K562 (cell line): Measurements from ENCODE around the gene DEK. TPM values are rescaled to one million over a fixed set of nuclear protein-coding genes. Genes with fewer than 3 reads are reported as not detected.

Source experiments
- ATAC-seq: fragments of 200-7000 bp; cut with Tn5 transposase; 3 replicates; pipeline ENCODE4 v1.9.1; 2020; ENCODE audit warnings: moderate library complexity
- BruUV-seq: library from RNA; stranded (reverse); fragments of 400-500 nt; replicated peaks from 2 replicates; lab custom pipeline; 2021; lab: Mats Ljungman, UMichigan
- CTCF ChIA-PET: fragments of 300-600 bp; formaldehyde crosslinking; extraction: SDS; loops from one replicate; lab custom pipeline; 2021; ENCODE audit warnings: low intra/inter-chr PET ratio; lab: Yijun Ruan, JAX
- POLR2A ChIA-PET: fragments of 300-600, 350-650 bp; sonication (Branson Sonifier 250); formaldehyde crosslinking; extraction: SDS; loops from one replicate; lab custom pipeline; 2021; ENCODE audit warnings: antibody characterized with exemption, inconsistent platforms; lab: Yijun Ruan, JAX
- DNase-seq, 4 experiments: peaks; one replicate each; pipeline versions ENCODE4 v3.0.0 to v3.0.0-alpha.2; 2011 to 2018; ENCODE audit warnings: low spot score in 3 of 4, mixed read lengths in 3 of 4; ENCODE audit errors: extremely low read depth in 1 of 4
- FAIRE-seq: peaks from 2 replicates; lab custom pipeline; 2011; peaks lifted over from hg19 to GRCh38; lab: Jason Lieb, UNC
- H2AFZ ChIP-seq: 2 replicates; pipeline ENCODE4 v1.6.0; 2011; ENCODE audit warnings: low read depth, low read length, control low read depth, inconsistent platforms
- H3K27ac ChIP-seq: fragments of 200-600 bp; 3 replicates; pipeline ENCODE4 v1.8.0; 2011; ENCODE audit warnings: low read depth, mild to moderate bottlenecking, control low read depth, inconsistent platforms, low read length, moderate library complexity, mixed read lengths; ENCODE audit errors: extremely low read depth
- H3K27me3 ChIP-seq, 2 experiments: fragments of 300-600 bp in 1 of 2; 2 replicates in 1 of 2; 3 replicates in 1 of 2; pipeline versions ENCODE4 v1.6.0 to v1.8.0; 2011; ENCODE audit warnings: inconsistent platforms in 2 of 2, low read length in 2 of 2, mild to moderate bottlenecking in 1 of 2, mixed read lengths in 1 of 2, moderate library complexity in 1 of 2; ENCODE audit not compliant: control insufficient read depth in 2 of 2, insufficient read depth in 2 of 2
- H3K36me3 ChIP-seq: fragments of 300-600 bp; 3 replicates; pipeline ENCODE4 v1.8.0; 2011; ENCODE audit warnings: mild to moderate bottlenecking, low read length, inconsistent platforms; ENCODE audit not compliant: control insufficient read depth, insufficient read depth
- H3K4me1 ChIP-seq, 2 experiments: fragments of 200-600 bp in 1 of 2; replicated peaks in 1 of 2; 2 replicates in 1 of 2; 3 replicates in 1 of 2; pipeline versions ENCODE4 v1.5.1 to v1.8.0; 2011; ENCODE audit warnings: inconsistent platforms in 2 of 2, low read length in 2 of 2, mild to moderate bottlenecking in 1 of 2, mixed read lengths in 1 of 2, moderate library complexity in 1 of 2; ENCODE audit not compliant: control insufficient read depth in 2 of 2, insufficient read depth in 2 of 2
- H3K4me2 ChIP-seq: 2 replicates; pipeline ENCODE4 v1.6.1; 2011; ENCODE audit warnings: low read length, control low read depth, inconsistent platforms, mixed read lengths; ENCODE audit not compliant: insufficient read depth
- H3K4me3 ChIP-seq: fragments of 200-600 bp; sonication (generic), shearing (Covaris generic); 2 replicates; pipeline ENCODE4 v1.5.1; 2016; ENCODE audit warnings: control low read depth, inconsistent platforms
- H3K79me2 ChIP-seq: fragments of 200-600 bp; 3 replicates; pipeline ENCODE4 v1.8.0; 2011; ENCODE audit warnings: low read length, inconsistent platforms; ENCODE audit not compliant: control insufficient read depth, insufficient read depth
- H3K9ac ChIP-seq, 2 experiments: 2 replicates each; pipeline versions ENCODE4 v1.6.0 to v1.6.1; 2011; ENCODE audit warnings: low read depth in 2 of 2, low read length in 2 of 2, control low read depth in 1 of 2, inconsistent platforms in 1 of 2, mild to moderate bottlenecking in 1 of 2, mixed read lengths in 1 of 2; ENCODE audit not compliant: insufficient read depth in 1 of 2
- H3K9me1 ChIP-seq: one replicate; pipeline ENCODE4 v1.6.0; 2011; ENCODE audit warnings: inconsistent platforms, mild to moderate bottlenecking, low read length, moderate library complexity; ENCODE audit not compliant: control insufficient read depth, insufficient read depth
- H3K9me3 ChIP-seq: replicated peaks from 2 replicates; pipeline ENCODE4 v1.5.1; 2011; ENCODE audit warnings: low read depth, low read length, inconsistent platforms; ENCODE audit not compliant: control insufficient read depth, insufficient read depth
- H4K20me1 ChIP-seq: replicated peaks from 2 replicates; pipeline ENCODE4 v1.6.1; 2011; ENCODE audit warnings: low read length, inconsistent platforms, mixed read lengths; ENCODE audit not compliant: control insufficient read depth, insufficient read depth
- CEBPG ChIP-seq, 3 experiments: fragments of 200-800 bp in 1 of 3; sonication (Bioruptor generic) in 1 of 3; sonication (generic) in 1 of 3; formaldehyde crosslinking in 1 of 3; IDR thresholded peaks in 2 of 3; conservative IDR thresholded peaks in 1 of 3; 2 replicates each; pipeline versions ENCODE4 v1.6.1 to v1.8.0; 2016 to 2022; ENCODE audit warnings: missing compliant biosample characterization in 2 of 3, missing genetic modification characterization in 2 of 3, mild to moderate bottlenecking in 1 of 3, missing genetic modification reagents in 1 of 3
- CREB5 ChIP-seq: fragments of 250-450 bp; sonication (Bioruptor Pico); IDR thresholded peaks from 2 replicates; pipeline ENCODE4 v1.5.0; 2020; ENCODE audit warnings: mild to moderate bottlenecking
- CTBP1 ChIP-seq: fragments of 450-650 bp; IDR thresholded peaks from 2 replicates; pipeline ENCODE4 v1.6.1; 2016; ENCODE audit warnings: borderline replicate concordance
- DPF2 ChIP-seq: fragments of 450-650 bp; IDR thresholded peaks from 2 replicates; pipeline ENCODE4 v1.6.1; 2016
- GABPA ChIP-seq: fragments of 200-800 bp; sonication (Bioruptor generic); conservative IDR thresholded peaks from 2 replicates; pipeline ENCODE4 v1.6.1; 2016; ENCODE audit warnings: low read depth, missing genetic modification characterization, missing compliant biosample characterization
- GATA2 ChIP-seq: sonication (generic); formaldehyde crosslinking; IDR thresholded peaks from 2 replicates; pipeline ENCODE4 v1.4.0; 2020; ENCODE audit warnings: mild to moderate bottlenecking, missing genetic modification reagents
- HNRNPK ChIP-seq: fragments of 200-400 bp; formaldehyde crosslinking; IDR thresholded peaks from one replicate; pipeline ENCODE4 v1.6.1; 2018; ENCODE audit warnings: mild to moderate bottlenecking, low read depth, low read length; ENCODE audit not compliant: poor library complexity, severe bottlenecking
- HSF4 ChIP-seq: fragments of 250-450 bp; sonication (Bioruptor Pico); IDR thresholded peaks from 2 replicates; pipeline ENCODE4 v2.1.2; 2022; ENCODE audit warnings: mild to moderate bottlenecking, moderate library complexity, borderline replicate concordance
- MCM3 ChIP-seq: fragments of 450-650 bp; IDR thresholded peaks from 2 replicates; pipeline ENCODE4 v1.6.1; 2016
- MEIS2 ChIP-seq: fragments of 450-650 bp; IDR thresholded peaks from 2 replicates; pipeline ENCODE4 v1.6.1; 2014; ENCODE audit warnings: mild to moderate bottlenecking; ENCODE audit not compliant: partially characterized antibody
- POLR2AphosphoS5 ChIP-seq: IDR thresholded peaks from 2 replicates; pipeline ENCODE4 v1.6.1; 2011; ENCODE audit warnings: mild to moderate bottlenecking, low read depth, low read length, moderate library complexity; ENCODE audit not compliant: control insufficient read depth, insufficient read depth
- TRIM24 ChIP-seq, 2 experiments: fragments of 450-650 bp; IDR thresholded peaks; 2 replicates each; pipeline ENCODE4 v1.6.1; 2016
- ZBTB1 ChIP-seq: sonication (generic); formaldehyde crosslinking; IDR thresholded peaks from 2 replicates; pipeline ENCODE4 v1.8.1; 2023; ENCODE audit warnings: missing genetic modification reagents, low read depth, mild to moderate bottlenecking, borderline replicate concordance
- ZNF175 ChIP-seq: fragments of 200-800 bp; sonication (Bioruptor generic); IDR thresholded peaks from 2 replicates; pipeline ENCODE4 v1.6.1; 2016; ENCODE audit warnings: low read depth, mild to moderate bottlenecking, missing genetic modification characterization, missing compliant biosample characterization
- ZNF764 ChIP-seq: fragments of 250-450 bp; sonication (Bioruptor Pico); IDR thresholded peaks from 2 replicates; pipeline ENCODE4 v1.4.0; 2020; ENCODE audit warnings: low read depth, mild to moderate bottlenecking, moderate library complexity
- WGBS: fragments of 100-300 bp; shearing (Covaris generic); methylation state at CpG from one replicate; pipeline ENCODE4 v1.1.6; 2016; ENCODE audit warnings: low coverage, mixed read lengths; ENCODE audit not compliant: insufficient coverage; ENCODE audit errors: missing lambda C conversion rate; 5-methylcytosine and 5-hydroxymethylcytosine counted together
- in situ Hi-C: fragments of 300-500 bp; cut with MboI; formaldehyde crosslinking; loops from 4 replicates; pipeline ENCODE4 v1.15.0; 2018; ENCODE audit warnings: inconsistent platforms, mixed read lengths
- intact Hi-C: fragments of 100-400 bp; cut with micrococcal nuclease; formaldehyde crosslinking; loops from 2 replicates; pipeline ENCODE4 v1.14.2; 2022
- polyA plus RNA-seq, 8 experiments: library from polyadenylated mRNA; depleted of rRNA in 4 of 8; stranded (reverse) in 5 of 8; unstranded in 3 of 8; fragments of >200 nt; fragmentation: Nextera tagmentation in 2 of 8; fragmentation: Illumina TruSeq in 1 of 8; extraction: Ambion mirVana in 2 of 8; extraction: Trizol in 1 of 8; gene quantifications; 2 replicates each; pipeline versions ENCODE4 v1.2.1 to v1.2.3, GENCODE V29; 2011 to 2014; ENCODE audit warnings: inconsistent platforms in 1 of 8, missing spikeins in 1 of 8
- total RNA-seq, 7 experiments: library from RNA; depleted of rRNA in 6 of 7; stranded (reverse); fragments of >200 nt in 6 of 7; fragmentation: Illumina TruSeq in 2 of 7; extraction: Trizol in 2 of 7; gene quantifications; 2 replicates each; pipeline versions ENCODE4 v1.2.1 to v1.2.3, GENCODE V29; 2011 to 2021; ENCODE audit warnings: low replicate concordance in 1 of 7
- TF ChIP-seq, protein P1 (sequence below): fragments of 250-450 bp; sonication (Bioruptor Pico); IDR thresholded peaks from 2 replicates; pipeline ENCODE4 v1.5.0; 2022; ENCODE audit warnings: mild to moderate bottlenecking
- TF ChIP-seq, protein P2 (sequence below): fragments of 250-450 bp; sonication (Bioruptor Pico); IDR thresholded peaks from 2 replicates; pipeline ENCODE4 v1.5.0; 2021

DEK gene
- total and polyA plus RNA-seq, 9 of the 15 experiments (the other 6 are each of a cell fraction or from before 2014, with no cell fraction given) = 82.3 to 338 (median 184) TPM

GRCh38 chr6:18242062-18242851 is 22.1 kb downstream of the DEK start:
- WGBS = 83% methylated on average over 11 of the region's 11 CpGs
- H3K9me3 ChIP-seq = no peaks in the 10 kb centered on the region
- no peaks in the 10 kb centered on the region for H4K20me1 ChIP-seq
- ATAC-seq (peak; percentile 68), DNase-seq (peak in 1 of 4 experiments; percentile 38), FAIRE-seq (no peak)
- peaks cover 100% of the 10 kb centered on the region for H3K36me3 ChIP-seq
- intact Hi-C loops = no loop called here
- H3K9ac ChIP-seq = no peak overlapping the region
- peaks cover 78% of the 10 kb centered on the region for H3K79me2 ChIP-seq
- ChIA-PET CTCF (no interaction called here), POLR2A (interaction anchor here (0.8 to 1.8 kb wide), 7 partner anchors 8 to 26 kb away, joined by 3 to 29 read pairs (median 4); partner anchors contain the start of gene DEK)
- peak overlapping the region; percentile 17; the same call in 1 of the 3 replicates for H3K27ac ChIP-seq
- BruUV-seq = no TSS peak
- in situ Hi-C loops = no loop called here
- H3K4me3 ChIP-seq = no peak overlapping the region
- no peaks in the 10 kb centered on the region for H3K9me1 ChIP-seq
- peaks cover 0 to 14% of the 10 kb centered on the region in 2 experiments; a peak in 1 of 5 replicates for H3K4me1 ChIP-seq
- no peak overlapping the region for H3K4me2 ChIP-seq
- H3K27me3 ChIP-seq = no peaks in the 10 kb centered on the region
- no peak overlapping the region for H2AFZ ChIP-seq
- TF ChIP-seq POLR2AphosphoS5 = no peak
- TF ChIP-seq DPF2 = peak; percentile 49; the same call in 1 of the 2 replicates
- no peak for TF ChIP-seq HNRNPK
- no peak for TF ChIP-seq ZNF764 (CRISPR knock-in tag)
- TF ChIP-seq, protein P1, sequence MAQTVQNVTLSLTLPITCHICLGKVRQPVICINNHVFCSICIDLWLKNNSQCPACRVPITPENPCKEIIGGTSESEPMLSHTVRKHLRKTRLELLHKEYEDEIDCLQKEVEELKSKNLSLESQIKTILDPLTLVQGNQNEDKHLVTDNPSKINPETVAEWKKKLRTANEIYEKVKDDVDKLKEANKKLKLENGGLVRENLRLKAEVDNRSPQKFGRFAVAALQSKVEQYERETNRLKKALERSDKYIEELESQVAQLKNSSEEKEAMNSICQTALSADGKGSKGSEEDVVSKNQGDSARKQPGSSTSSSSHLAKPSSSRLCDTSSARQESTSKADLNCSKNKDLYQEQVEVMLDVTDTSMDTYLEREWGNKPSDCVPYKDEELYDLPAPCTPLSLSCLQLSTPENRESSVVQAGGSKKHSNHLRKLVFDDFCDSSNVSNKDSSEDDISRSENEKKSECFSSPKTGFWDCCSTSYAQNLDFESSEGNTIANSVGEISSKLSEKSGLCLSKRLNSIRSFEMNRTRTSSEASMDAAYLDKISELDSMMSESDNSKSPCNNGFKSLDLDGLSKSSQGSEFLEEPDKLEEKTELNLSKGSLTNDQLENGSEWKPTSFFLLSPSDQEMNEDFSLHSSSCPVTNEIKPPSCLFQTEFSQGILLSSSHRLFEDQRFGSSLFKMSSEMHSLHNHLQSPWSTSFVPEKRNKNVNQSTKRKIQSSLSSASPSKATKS = no peak
- TF ChIP-seq CEBPG (CRISPR knock-in tag; IDR thresholded peaks at IDR 0.05) = peak; percentile 87
- TF ChIP-seq CEBPG (tag; conservative IDR thresholded peaks at IDR 0.05 in 1 of 2, IDR thresholded peaks at IDR 0.05 in 1 of 2) = peak; percentile 74 to 99
- peak; percentile 51 to 65; a peak in 2 of 4 replicates for TF ChIP-seq TRIM24 (IDR thresholded peaks at IDR 0.05)
- no peak for TF ChIP-seq MCM3
- TF ChIP-seq, protein P2, sequence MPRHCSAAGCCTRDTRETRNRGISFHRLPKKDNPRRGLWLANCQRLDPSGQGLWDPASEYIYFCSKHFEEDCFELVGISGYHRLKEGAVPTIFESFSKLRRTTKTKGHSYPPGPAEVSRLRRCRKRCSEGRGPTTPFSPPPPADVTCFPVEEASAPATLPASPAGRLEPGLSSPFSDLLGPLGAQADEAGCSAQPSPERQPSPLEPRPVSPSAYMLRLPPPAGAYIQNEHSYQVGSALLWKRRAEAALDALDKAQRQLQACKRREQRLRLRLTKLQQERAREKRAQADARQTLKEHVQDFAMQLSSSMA (CRISPR knock-in tag) = no peak
- peak; percentile 91 for TF ChIP-seq MEIS2
- TF ChIP-seq ZNF175 (CRISPR knock-in tag) = peak; percentile 99
- no peak for TF ChIP-seq GATA2 (CRISPR knock-in tag)
- TF ChIP-seq ZBTB1 (CRISPR knock-in tag) = no peak
- 0 out of 2 replicates have a peak, but pooled peaks have one; percentile 48 for TF ChIP-seq CREB5
- TF ChIP-seq CTBP1 = 0 out of 2 replicates have a peak, but pooled peaks have one; percentile 51
- TF ChIP-seq HSF4 = peak; percentile 27; the same call in 1 of the 2 replicates
- TF ChIP-seq GABPA (tag) = peak; percentile 41; the same call in 1 of the 2 replicates
